Heart right ventricle (tissue), 16 donors: ENCODE measurements around the gene RDX. TPM values are rescaled to one million over a fixed set of nuclear protein-coding genes. Genes with fewer than 3 reads are reported as not detected.

Experiments used
- ATAC-seq, 8 donors: fragments of 200-7000 bp; cut with Tn5 transposase; one replicate each; pipeline ENCODE4 v1.9.1; 2020; ENCODE audit warnings: mild to moderate bottlenecking in 8 of 8, moderate library complexity in 8 of 8, moderate number of reproducible peaks in 1 of 8
- DNase-seq, 2 donors: peaks; one replicate each; pipeline ENCODE4 v3.0.0-alpha.2; 2020
- H3K27ac ChIP-seq, 10 donors: fragments of 200-600 bp; sonication (generic) in 2 of 10; one replicate each; pipeline versions ENCODE4 v1.5.0 to v1.8.0; 2020 to 2022; ENCODE audit warnings: mild to moderate bottlenecking in 3 of 10
- H3K27me3 ChIP-seq, 7 donors: fragments of 200-600 bp; one replicate each; pipeline ENCODE4 v1.8.0; 2021 to 2022; ENCODE audit warnings: mild to moderate bottlenecking in 2 of 7
- H3K36me3 ChIP-seq, 9 donors: fragments of 200-600 bp; sonication (generic) in 1 of 9; one replicate each; pipeline versions ENCODE4 v1.5.0 to v1.8.0; 2020 to 2022; ENCODE audit warnings: mild to moderate bottlenecking in 2 of 9
- H3K4me1 ChIP-seq, 9 donors: fragments of 200-600 bp; sonication (generic) in 1 of 9; one replicate each; pipeline versions ENCODE4 v1.5.0 to v1.8.0; 2020 to 2022; ENCODE audit warnings: mild to moderate bottlenecking in 4 of 9
- H3K4me3 ChIP-seq, 10 donors: fragments of 200-600 bp; sonication (generic) in 2 of 10; one replicate each; pipeline versions ENCODE4 v1.5.0 to v1.8.0; 2020 to 2022; ENCODE audit warnings: mild to moderate bottlenecking in 7 of 10, moderate library complexity in 2 of 10
- H3K9me3 ChIP-seq, 11 donors: fragments of 200-600 bp in 10 of 11; sonication (generic) in 2 of 11; one replicate each; pipeline versions ENCODE4 v1.5.0 to v1.8.0; 2013 to 2022; ENCODE audit warnings: mild to moderate bottlenecking in 2 of 11, control low read depth in 1 of 11, moderate library complexity in 1 of 11
- WGBS, 2 donors: extraction: QIAGEN DNeasy Blood & Tissue Kit; methylation state at CpG; one replicate each; pipeline ENCODE4 v1.1.7; 2013; ENCODE audit warnings: inconsistent platforms in 1 of 2; 5-methylcytosine and 5-hydroxymethylcytosine counted together
- intact Hi-C, 10 donors: fragments of 100-400 bp; cut with DNase I; formaldehyde crosslinking; loops; one replicate each; pipeline versions ENCODE4 v1.11.1 to v1.14.2; 2022
- polyA plus RNA-seq, 2 donors: library from polyadenylated mRNA; stranded (reverse); fragments of 200-250 nt; gene quantifications; one replicate each; pipeline ENCODE4 v1.2.3, GENCODE V29; 2013
- total RNA-seq, 10 donors: library from RNA; stranded (reverse); fragmentation: NEBNext Ultra II Directional in 3 of 10; extraction: Animal tissue kit (Norgen Biotek cat#: 25700) in 3 of 10; gene quantifications; one replicate each; pipeline versions ENCODE4 v1.2.1 to v1.2.4, GENCODE V29; 2021 to 2023
- TF ChIP-seq, protein P1 (sequence below), 9 donors: fragments of 200-600 bp; sonication (generic) in 2 of 9; IDR thresholded peaks; one replicate each; pipeline versions ENCODE4 v1.5.0 to v1.8.0; 2021 to 2022; ENCODE audit warnings: antibody characterized with exemption in 9 of 9, mild to moderate bottlenecking in 5 of 9, moderate library complexity in 1 of 9
- donor health status: Arrhythmogenic right ventricular cardiomyopathy.
- donor health status: ischemic (EF 13 %, LVEDD 7.1; RV severe dilation, severe dysfunction).
- donor health status: healthy with polysubstance abuse.
- donor health status: DM: no; HTN: yes; CAD: no.
- donor health status: DM: no; HTN: no; CAD: no.
- donor health status: ischemic (EF 25% LVEDD 6.9; RV normal size, moderate dysfunction).
- donor health status: ischemic (EF 25% LVEDD 5.7; RV mildly dilated, moderate dysfunction).
- donor health status: healthy.
- donor health status: DM: yes; HTN: yes; CAD: no.
- donor health status: Ischemic cardiomyopathy.
- donor health status: ischemic (EF 35%, LVEDD 5.7; RV mildly dilated, moderate dysfunction).
- donor health status: nonischemic (EF 11% LVEDD 7.7; RV severe dilation, severe dysfunction).
- donor health status: DM: yes; HTN: yes; CAD: no.
- donor health status: PGD.
- donor health status: ischemic (EF 29% LVEDD 5.4; RV normal size, mild dysfunction).
- donor health status: nonischemic (EF 23%, LVEDD 6.1; RV moderate dilation, normal function).

Gene RDX
- total and polyA plus RNA-seq, 12 donors = 28.2 to 140 (median 125) TPM

DNA sequence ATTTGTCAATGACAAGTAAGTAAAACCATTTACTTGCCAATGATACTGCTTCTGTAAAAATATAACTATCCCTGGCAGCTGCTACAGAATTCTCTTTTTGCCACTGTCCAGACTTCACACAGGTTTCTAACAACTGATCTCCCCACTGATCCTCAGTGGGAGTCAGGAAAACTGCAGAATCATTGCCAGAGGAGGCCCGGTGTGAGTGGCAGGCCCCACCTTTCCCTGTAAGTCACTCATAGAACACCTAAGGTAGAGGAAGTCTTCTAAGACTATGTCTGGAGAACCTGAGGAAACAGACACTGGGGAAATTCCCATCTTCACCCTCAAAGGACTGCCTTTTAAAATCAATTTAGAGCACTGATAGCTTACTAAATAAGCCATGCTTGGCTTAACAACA is 136.9 kb downstream of the RDX start:
- intact Hi-C loops = loop anchor here in 1 of 10 donors (10.0 kb wide), 1 partner anchor 215 kb away; no protein-coding TSS in a partner anchor
- Histone ChIP-seq H3K27ac (no peak overlapping the region), H3K27me3 (no peaks in the 10 kb centered on the region), H3K9me3 (no peaks in the 10 kb centered on the region), H3K4me3 (no peak overlapping the region), H3K36me3 (peaks cover 0 to 68% (median 16%) of the 10 kb centered on the region in 9 donors), H3K4me1 (peaks cover 0 to 5% (median 0%) of the 10 kb centered on the region in 9 donors)
- TF ChIP-seq, protein P1, sequence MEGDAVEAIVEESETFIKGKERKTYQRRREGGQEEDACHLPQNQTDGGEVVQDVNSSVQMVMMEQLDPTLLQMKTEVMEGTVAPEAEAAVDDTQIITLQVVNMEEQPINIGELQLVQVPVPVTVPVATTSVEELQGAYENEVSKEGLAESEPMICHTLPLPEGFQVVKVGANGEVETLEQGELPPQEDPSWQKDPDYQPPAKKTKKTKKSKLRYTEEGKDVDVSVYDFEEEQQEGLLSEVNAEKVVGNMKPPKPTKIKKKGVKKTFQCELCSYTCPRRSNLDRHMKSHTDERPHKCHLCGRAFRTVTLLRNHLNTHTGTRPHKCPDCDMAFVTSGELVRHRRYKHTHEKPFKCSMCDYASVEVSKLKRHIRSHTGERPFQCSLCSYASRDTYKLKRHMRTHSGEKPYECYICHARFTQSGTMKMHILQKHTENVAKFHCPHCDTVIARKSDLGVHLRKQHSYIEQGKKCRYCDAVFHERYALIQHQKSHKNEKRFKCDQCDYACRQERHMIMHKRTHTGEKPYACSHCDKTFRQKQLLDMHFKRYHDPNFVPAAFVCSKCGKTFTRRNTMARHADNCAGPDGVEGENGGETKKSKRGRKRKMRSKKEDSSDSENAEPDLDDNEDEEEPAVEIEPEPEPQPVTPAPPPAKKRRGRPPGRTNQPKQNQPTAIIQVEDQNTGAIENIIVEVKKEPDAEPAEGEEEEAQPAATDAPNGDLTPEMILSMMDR (IDR thresholded peaks at IDR 0.05) = no peak
- DNase-seq (no peak), ATAC-seq (no peak)
- WGBS, 2 donors = 89 to 96% methylated on average over 1 of the region's 1 CpG

DNA sequence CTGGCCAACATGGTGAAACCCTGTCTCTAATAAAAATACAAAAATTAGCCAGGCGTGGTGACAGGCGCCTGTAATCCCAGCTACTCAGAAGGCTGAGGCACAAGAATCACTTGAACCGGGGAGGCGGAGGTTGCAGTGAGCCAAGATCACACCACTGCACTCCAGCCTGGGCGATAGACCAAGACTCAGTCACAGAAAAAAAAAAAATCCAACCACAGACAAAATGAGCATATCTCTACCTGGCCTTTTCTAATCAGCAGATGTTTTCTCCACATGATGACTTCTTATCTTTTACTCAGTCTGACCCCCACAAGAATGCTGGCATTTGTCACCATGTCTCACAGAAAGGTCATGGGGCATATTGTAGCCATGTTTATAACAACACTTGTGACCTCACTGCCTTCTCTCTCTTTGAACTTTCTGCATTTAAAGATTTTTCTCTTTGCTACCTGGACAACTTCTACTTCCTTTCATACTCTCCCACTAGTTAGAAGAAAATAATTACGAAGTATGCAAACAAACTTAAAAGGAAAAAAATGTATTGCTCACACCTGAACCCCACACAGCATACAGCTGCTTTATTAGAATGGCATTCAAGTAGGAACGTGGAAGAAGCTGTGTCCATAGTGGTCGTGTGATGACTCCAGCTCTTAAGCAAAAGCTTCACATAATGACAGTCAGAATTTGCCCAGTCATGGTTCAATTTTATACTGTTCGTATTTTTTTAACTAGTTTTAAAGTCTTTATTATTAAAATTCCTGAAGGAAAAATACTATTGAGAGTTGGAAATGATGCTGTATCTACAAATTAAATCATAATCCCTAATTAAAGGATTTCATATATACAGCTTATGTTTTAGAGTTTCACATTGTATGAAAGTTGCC is 137.9 kb downstream of the RDX start:
- H3K27me3 ChIP-seq = no peaks in the 10 kb centered on the region
- 82 to 89% methylated on average over 9 of the region's 9 CpGs for WGBS, 2 donors
- TF ChIP-seq, protein P1 (IDR thresholded peaks at IDR 0.05) = no peak
- H3K36me3 ChIP-seq = peaks cover 0 to 66% (median 14%) of the 10 kb centered on the region in 9 donors
- DNase-seq (no peak), ATAC-seq (peak in 2 of 8 donors; percentile 41 to 56)
- H3K4me1 ChIP-seq = peaks cover 0 to 5% (median 0%) of the 10 kb centered on the region in 9 donors
- H3K9me3 ChIP-seq = no peaks in the 10 kb centered on the region
- intact Hi-C loops = loop anchor here in 1 of 10 donors (10.0 kb wide), 1 partner anchor 214 kb away; no protein-coding TSS in a partner anchor
- H3K4me3 ChIP-seq = no peak overlapping the region
- H3K27ac ChIP-seq = no peak overlapping the region

DNA sequence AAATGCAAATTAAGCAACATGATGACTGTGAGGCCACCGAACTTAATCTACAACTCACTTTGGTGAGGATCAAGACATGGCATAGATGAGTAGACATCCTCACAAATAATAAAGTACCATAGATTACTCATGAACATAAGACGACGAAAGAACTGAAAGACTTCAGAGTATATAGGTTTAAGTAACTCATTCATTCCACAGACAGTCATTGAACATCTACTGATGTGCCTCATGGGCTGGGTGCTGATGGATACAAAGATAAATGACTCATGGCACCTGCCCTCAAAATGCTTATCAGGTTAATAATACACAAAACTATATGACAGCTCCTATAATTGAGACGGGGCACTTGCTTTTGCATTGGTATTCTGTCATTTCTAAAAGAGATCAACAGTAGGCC is 139.9 kb downstream of the RDX start:
- intact Hi-C loops = loop anchor here in 1 of 10 donors (10.0 kb wide), 1 partner anchor 212 kb away; no protein-coding TSS in a partner anchor
- DNase-seq = no peak
- Histone ChIP-seq H3K4me3 (no peak overlapping the region), H3K4me1 (peaks cover 0 to 5% (median 0%) of the 10 kb centered on the region in 9 donors), H3K36me3 (peaks cover 0 to 57% (median 14%) of the 10 kb centered on the region in 9 donors), H3K27me3 (no peaks in the 10 kb centered on the region), H3K9me3 (no peaks in the 10 kb centered on the region), H3K27ac (no peak overlapping the region)
- ATAC-seq = no peak
- TF ChIP-seq, protein P1 (IDR thresholded peaks at IDR 0.05) = no peak
- WGBS, 2 donors = 90 to 93% methylated on average over 4 of the region's 4 CpGs

DNA sequence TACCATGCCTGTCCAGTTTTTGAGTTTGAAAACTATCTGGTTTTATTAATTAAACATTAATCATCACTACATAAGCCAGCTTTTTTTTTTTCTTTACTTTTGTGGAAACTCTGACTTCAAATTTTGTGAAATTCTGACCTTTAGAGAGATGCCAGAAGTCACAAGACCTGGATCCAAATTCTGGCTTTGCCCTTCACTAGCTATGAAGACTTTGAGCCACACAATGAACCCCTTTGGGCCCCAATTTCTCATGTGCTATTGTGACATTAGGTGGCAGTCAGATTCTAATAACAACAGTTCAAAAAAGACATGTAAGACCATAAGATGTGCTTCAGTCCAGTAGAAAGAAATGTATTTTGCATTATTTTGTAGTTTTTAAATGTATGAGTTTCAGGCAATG is 142.9 kb downstream of the RDX start:
- Histone ChIP-seq H3K4me1 (peaks cover 0 to 16% (median 10%) of the 10 kb centered on the region in 9 donors), H3K36me3 (peaks cover 0 to 27% (median 0%) of the 10 kb centered on the region in 9 donors), H3K27ac (no peak overlapping the region), H3K27me3 (no peaks in the 10 kb centered on the region), H3K9me3 (no peaks in the 10 kb centered on the region), H3K4me3 (no peak overlapping the region)
- ATAC-seq (no peak), DNase-seq (no peak)
- TF ChIP-seq, protein P1 (IDR thresholded peaks at IDR 0.05) = no peak
- intact Hi-C loops = loop anchor here in 2 of 10 donors (5.0 to 10.0 kb wide), 2 partner anchors 209 to 919 kb away; no protein-coding TSS in a partner anchor
